Measurements from ENCODE around the gene AMPD2.
"Not testable (repeated sequence)": the region's sequence is repeated elsewhere in the genome, so short reads cannot be mapped to it uniquely, and the experiment has no call there.

Gene AMPD2

DNA sequence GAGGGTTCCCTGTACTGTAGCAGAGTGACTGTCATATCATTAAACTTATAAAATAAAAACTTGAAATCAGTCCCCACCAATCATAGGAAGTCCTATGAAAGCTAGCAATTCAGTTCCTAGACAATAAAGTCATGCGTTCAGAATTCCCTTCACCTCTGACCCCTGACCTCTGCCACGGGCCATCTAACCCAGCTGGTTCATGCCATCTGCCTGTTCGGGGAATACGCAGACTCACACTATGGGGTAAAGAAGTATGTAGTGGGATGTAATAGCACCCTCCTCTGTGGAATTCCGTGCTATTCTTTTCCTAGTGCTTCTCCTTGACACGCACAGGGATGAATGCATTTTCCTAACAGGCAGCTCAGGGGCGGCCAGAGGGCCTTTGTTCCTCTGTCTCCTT, 38.3 kb downstream of the AMPD2 start:
- DNase-seq (ENCODE audit: low spot score) = no peak

DNA sequence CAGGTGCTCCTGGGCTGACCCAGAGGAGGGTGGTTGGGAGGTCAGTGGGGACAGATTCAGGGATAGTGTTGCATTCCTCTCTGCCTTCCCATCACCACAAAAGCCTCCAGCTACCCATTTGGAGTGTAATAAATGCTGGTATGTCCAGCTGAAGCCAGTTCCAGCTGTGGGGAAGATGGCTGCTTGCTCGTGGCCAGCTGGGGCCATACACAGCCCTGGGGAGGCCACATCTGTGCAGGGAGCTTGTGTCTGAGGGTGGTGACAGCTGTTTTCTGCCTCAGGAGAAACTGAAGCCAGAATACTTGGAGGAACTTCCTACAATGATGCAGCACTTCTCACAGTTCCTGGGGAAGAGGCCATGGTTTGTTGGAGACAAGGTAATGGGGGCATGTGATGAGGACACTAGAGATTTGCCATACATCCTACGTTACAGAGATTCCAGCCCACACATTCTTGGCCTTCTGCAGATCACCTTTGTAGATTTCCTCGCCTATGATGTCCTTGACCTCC, 39.0 kb downstream of the AMPD2 start:
- H3K4me3 ChIP-seq (ENCODE audit: severe bottlenecking) = no peak overlapping the region
- H3K27ac ChIP-seq (ENCODE audit: poor library complexity, severe bottlenecking) = no peak overlapping the region
- TF ChIP-seq, protein P1, sequence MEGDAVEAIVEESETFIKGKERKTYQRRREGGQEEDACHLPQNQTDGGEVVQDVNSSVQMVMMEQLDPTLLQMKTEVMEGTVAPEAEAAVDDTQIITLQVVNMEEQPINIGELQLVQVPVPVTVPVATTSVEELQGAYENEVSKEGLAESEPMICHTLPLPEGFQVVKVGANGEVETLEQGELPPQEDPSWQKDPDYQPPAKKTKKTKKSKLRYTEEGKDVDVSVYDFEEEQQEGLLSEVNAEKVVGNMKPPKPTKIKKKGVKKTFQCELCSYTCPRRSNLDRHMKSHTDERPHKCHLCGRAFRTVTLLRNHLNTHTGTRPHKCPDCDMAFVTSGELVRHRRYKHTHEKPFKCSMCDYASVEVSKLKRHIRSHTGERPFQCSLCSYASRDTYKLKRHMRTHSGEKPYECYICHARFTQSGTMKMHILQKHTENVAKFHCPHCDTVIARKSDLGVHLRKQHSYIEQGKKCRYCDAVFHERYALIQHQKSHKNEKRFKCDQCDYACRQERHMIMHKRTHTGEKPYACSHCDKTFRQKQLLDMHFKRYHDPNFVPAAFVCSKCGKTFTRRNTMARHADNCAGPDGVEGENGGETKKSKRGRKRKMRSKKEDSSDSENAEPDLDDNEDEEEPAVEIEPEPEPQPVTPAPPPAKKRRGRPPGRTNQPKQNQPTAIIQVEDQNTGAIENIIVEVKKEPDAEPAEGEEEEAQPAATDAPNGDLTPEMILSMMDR (IDR thresholded peaks at IDR 0.05; ENCODE audit: poor library complexity, severe bottlenecking) = no peak
- H3K9me3 ChIP-seq (ENCODE audit: severe bottlenecking) = no peaks in the 10 kb centered on the region
- peaks cover 8% of the 10 kb centered on the region for H3K4me1 ChIP-seq (ENCODE audit: insufficient read depth, poor library complexity, severe bottlenecking)
- no peak for ATAC-seq (ENCODE audit: low read depth)
- no peak for DNase-seq (ENCODE audit: low spot score)
- no peaks in the 10 kb centered on the region for H3K36me3 ChIP-seq (ENCODE audit: low read depth)
- no peaks in the 10 kb centered on the region for H3K27me3 ChIP-seq (ENCODE audit: insufficient read depth, poor library complexity, severe bottlenecking)

More for the DNA sequence above, 38.3 kb downstream of the AMPD2 start:
- peaks cover 15% of the 10 kb centered on the region for H3K4me1 ChIP-seq (ENCODE audit: insufficient read depth, poor library complexity, severe bottlenecking)
- H3K9me3 ChIP-seq (ENCODE audit: severe bottlenecking) = no peaks in the 10 kb centered on the region
- TF ChIP-seq, protein P1 (IDR thresholded peaks at IDR 0.05; ENCODE audit: poor library complexity, severe bottlenecking) = no peak
- H3K36me3 ChIP-seq (ENCODE audit: low read depth) = no peaks in the 10 kb centered on the region
- no peak overlapping the region for H3K4me3 ChIP-seq (ENCODE audit: severe bottlenecking)
- H3K27ac ChIP-seq (ENCODE audit: poor library complexity, severe bottlenecking) = no peak overlapping the region
- no peaks in the 10 kb centered on the region for H3K27me3 ChIP-seq (ENCODE audit: insufficient read depth, poor library complexity, severe bottlenecking)
- ATAC-seq (ENCODE audit: low read depth) = no peak

DNA sequence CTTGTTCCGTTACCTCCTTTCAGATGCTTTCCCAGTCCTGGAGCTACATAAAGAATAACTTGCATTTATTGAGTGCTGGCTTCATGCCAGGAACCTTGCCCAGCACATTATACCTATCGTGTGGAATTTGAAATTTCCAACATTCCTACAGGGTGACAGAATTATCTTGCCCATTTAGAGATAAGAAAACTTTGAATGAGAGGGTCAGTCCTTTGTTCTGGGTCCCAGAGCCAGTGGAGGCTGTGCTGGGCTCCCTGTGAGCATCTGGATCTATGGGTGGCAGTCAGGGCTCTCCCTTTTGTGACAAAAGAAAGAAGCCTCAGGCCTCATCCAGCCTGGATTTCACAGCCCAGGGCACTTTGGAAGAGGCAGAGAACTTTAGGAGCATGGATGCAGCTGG, 39.5 kb downstream of the AMPD2 start:
- Histone ChIP-seq H3K27ac (ENCODE audit: poor library complexity, severe bottlenecking) (no peak overlapping the region), H3K36me3 (ENCODE audit: low read depth) (no peaks in the 10 kb centered on the region), H3K4me1 (ENCODE audit: insufficient read depth, poor library complexity, severe bottlenecking) (peaks cover 10% of the 10 kb centered on the region), H3K27me3 (ENCODE audit: insufficient read depth, poor library complexity, severe bottlenecking) (no peaks in the 10 kb centered on the region), H3K4me3 (ENCODE audit: severe bottlenecking) (no peak overlapping the region), H3K9me3 (ENCODE audit: severe bottlenecking) (no peaks in the 10 kb centered on the region)
- ATAC-seq (ENCODE audit: low read depth) (no peak), DNase-seq (ENCODE audit: low spot score) (no peak)
- TF ChIP-seq, protein P1 (IDR thresholded peaks at IDR 0.05; ENCODE audit: poor library complexity, severe bottlenecking) = no peak

DNA sequence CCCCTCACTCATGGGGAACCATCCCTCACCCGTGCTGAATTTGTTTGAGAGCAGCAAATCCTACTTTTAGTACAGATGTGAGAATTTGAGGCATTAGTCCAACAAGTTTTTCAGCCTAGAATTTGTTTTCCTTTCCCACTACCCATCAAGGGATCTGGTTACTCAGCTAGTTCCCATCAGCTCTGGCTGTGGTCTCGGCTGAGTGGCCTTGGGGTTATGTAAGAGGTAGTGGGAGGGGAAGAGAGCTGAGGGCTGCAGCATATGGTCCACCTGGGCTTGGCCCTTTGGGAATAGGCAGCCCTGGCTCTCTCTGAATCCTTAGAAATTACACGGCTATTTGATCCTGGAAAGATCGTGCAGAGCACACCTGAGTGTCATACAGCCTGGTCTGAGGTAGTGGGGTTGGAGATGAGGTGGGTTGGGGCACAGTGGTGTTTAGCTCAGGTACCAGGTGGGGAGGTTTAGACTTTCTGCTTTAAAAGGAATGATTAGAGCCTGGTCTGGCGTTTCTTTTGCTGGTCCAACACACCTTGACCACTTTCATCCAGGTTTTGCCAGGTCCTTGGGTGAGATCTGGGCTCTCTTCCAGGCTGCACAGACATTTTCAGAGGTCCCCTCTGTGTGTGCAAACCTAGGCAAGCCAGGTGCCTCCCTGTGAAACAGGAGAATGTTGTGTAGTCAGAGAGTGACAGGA, 40.5 kb downstream of the AMPD2 start:
- DNase-seq (ENCODE audit: low spot score) (no peak), ATAC-seq (ENCODE audit: low read depth) (no peak)
- Histone ChIP-seq H3K36me3 (ENCODE audit: low read depth) (no peaks in the 10 kb centered on the region), H3K9me3 (ENCODE audit: severe bottlenecking) (no peaks in the 10 kb centered on the region), H3K4me3 (ENCODE audit: severe bottlenecking) (no peak overlapping the region), H3K4me1 (ENCODE audit: insufficient read depth, poor library complexity, severe bottlenecking) (peaks cover 8% of the 10 kb centered on the region), H3K27me3 (ENCODE audit: insufficient read depth, poor library complexity, severe bottlenecking) (no peaks in the 10 kb centered on the region), H3K27ac (ENCODE audit: poor library complexity, severe bottlenecking) (no peak overlapping the region)
- TF ChIP-seq, protein P1 (IDR thresholded peaks at IDR 0.05; ENCODE audit: poor library complexity, severe bottlenecking) = no peak

DNA sequence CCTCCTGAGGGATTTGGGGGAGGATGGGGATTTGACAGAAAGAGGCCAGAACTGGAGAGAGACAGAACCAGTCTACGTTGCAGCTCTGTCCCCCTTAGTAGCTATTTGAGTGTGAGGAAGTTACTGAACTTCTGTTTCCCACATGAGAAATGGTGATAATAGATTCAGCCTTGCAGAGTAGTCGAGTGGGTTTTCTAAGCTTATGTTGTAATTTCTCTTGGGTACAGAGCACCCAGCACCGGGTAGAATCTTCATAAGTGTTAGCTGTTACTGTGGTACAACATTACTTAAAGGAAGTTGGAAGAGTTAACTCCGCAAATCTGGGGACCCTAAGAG, 41.0 kb downstream of the AMPD2 start:
- H3K4me1 ChIP-seq (ENCODE audit: insufficient read depth, poor library complexity, severe bottlenecking); H3K9me3 ChIP-seq (ENCODE audit: severe bottlenecking); H3K27ac ChIP-seq (ENCODE audit: poor library complexity, severe bottlenecking); H3K4me3 ChIP-seq (ENCODE audit: severe bottlenecking); ATAC-seq (ENCODE audit: low read depth); H3K27me3 ChIP-seq (ENCODE audit: insufficient read depth, poor library complexity, severe bottlenecking); H3K36me3 ChIP-seq (ENCODE audit: low read depth); DNase-seq (ENCODE audit: low spot score): not testable (repeated sequence)

All from RWPE2 (cell line).